Parathyroid adenoma (tissue), 2 donors: ENCODE measurements around the gene CCL3.

ENCODE experiments used
- H2AFZ ChIP-seq: fragments of 300-600 bp; sonication (generic); one replicate; pipeline ENCODE4 v1.7.0; 2017; ENCODE audit warnings: antibody characterized with exemption, mild to moderate bottlenecking
- H3K27ac ChIP-seq: fragments of 300-600 bp; sonication (generic); one replicate; pipeline ENCODE4 v1.7.0; 2017
- H3K27me3 ChIP-seq: fragments of 300-600 bp; sonication (generic); one replicate; pipeline ENCODE4 v1.7.0; 2017; ENCODE audit warnings: low read length; ENCODE audit not compliant: control insufficient read depth, insufficient read depth
- H3K36me3 ChIP-seq: fragments of 300-600 bp; sonication (generic); one replicate; pipeline ENCODE4 v1.7.0; 2017; ENCODE audit warnings: low read length; ENCODE audit not compliant: control insufficient read depth, insufficient read depth
- H3K4me1 ChIP-seq: fragments of 300-600 bp; sonication (generic); one replicate; pipeline ENCODE4 v1.7.0; 2017; ENCODE audit warnings: control low read depth
- H3K4me2 ChIP-seq: fragments of 300-600 bp; sonication (generic); one replicate; pipeline ENCODE4 v1.7.0; 2017; ENCODE audit warnings: low read length
- H3K4me3 ChIP-seq: fragments of 300-600 bp; sonication (generic); one replicate; pipeline ENCODE4 v1.7.0; 2017; ENCODE audit warnings: low read depth, low read length
- H3K79me2 ChIP-seq: fragments of 300-600 bp; sonication (generic); one replicate; pipeline ENCODE4 v1.7.0; 2017; ENCODE audit warnings: control low read depth
- H3K9ac ChIP-seq: fragments of 300-600 bp; sonication (generic); one replicate; pipeline ENCODE4 v1.7.0; 2017; ENCODE audit warnings: mild to moderate bottlenecking
- H3K9me3 ChIP-seq: fragments of 300-600 bp; sonication (generic); one replicate; pipeline ENCODE4 v1.7.0; 2017; ENCODE audit warnings: low read length; ENCODE audit not compliant: control insufficient read depth
- CTCF ChIP-seq: fragments of 300-600 bp; sonication (generic); IDR thresholded peaks from one replicate; pipeline ENCODE4 v1.7.0; 2017; ENCODE audit warnings: antibody characterized with exemption, mild to moderate bottlenecking
- donor health status: primary hyperparathyroidism.

Gene CCL3

DNA sequence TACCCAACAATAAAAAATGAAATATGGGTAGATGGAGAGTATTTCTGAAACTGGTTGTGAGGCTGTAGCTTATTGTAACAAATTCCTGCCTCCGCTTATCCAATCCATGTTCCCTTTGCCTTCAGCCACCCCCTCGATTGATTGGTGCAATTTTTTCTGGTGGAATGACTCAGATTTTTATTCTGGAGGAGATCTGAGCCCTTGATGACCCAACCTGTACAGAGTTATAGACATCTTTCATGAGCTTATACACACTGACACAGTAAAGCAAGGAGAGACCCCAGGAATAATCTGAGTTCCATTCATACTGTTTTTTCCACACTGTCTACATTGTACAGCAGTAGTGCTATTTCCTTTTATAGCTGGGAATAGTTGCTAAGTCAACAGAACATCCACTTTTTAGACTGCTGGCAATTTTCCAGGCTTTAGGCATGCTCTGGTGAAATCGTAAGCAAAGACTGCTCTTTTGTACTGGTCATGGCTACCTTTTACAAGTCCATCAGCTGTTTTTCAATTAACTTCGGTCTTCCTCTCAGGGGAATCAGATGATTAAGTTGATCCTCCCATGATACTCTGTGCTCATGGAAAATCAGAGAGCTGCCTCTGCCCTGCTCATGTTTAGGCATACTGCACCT lies 43.8 kb upstream of the CCL3 start:
- Histone ChIP-seq H3K27ac (no peak overlapping the region), H3K4me1 (peaks cover 12% of the 10 kb centered on the region), H3K9ac (no peak overlapping the region), H3K9me3 (no peaks in the 10 kb centered on the region), H3K79me2 (no peaks in the 10 kb centered on the region), H3K36me3 (no peaks in the 10 kb centered on the region), H3K4me2 (no peak overlapping the region), H2AFZ (no peak overlapping the region), H3K4me3 (no peak overlapping the region), H3K27me3 (no peaks in the 10 kb centered on the region)
- TF ChIP-seq CTCF = no peak

DNA sequence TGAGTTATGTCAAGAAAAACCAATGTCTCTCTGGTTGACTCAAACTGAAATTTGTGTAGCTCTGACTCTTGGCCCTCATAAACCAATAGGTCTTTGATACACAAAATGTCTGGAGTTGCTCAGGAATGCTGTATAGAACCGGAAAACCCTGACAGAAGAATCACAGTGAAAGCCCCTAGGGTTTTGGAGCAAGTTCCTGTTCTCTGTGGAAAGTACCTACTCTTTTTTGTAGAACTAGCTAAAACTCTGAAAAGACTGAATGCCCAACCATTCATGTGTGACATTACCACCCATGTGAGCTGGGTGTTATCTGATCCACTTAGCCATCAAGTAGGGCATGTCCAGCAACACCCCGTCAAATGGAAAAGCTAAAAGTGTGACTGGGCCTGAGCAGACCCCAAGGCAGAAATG lies 42.5 kb upstream of the CCL3 start:
- no peak overlapping the region for H3K9ac ChIP-seq

DNA sequence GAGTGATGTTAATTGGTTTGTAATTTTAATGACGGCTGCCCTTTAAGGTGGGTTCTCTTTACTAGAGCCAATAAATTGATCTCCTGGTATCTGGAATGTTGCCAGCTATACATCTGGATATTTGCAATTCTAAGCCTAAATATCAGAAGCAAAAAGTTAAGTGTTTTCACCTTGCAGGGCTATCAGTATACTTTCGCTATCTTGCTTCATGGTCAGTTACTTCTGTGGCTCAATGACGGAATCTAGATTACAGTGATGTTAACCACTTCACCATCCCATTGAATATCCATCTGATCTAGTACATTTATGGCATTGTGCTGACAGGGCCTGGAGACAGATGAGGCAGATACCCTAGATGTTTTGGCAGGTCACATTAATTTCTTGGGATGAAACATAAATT lies 42.0 kb upstream of the CCL3 start:
- no peaks in the 10 kb centered on the region for H3K27me3 ChIP-seq
- no peak overlapping the region for H3K27ac ChIP-seq
- no peaks in the 10 kb centered on the region for H3K79me2 ChIP-seq
- no peak overlapping the region for H3K4me3 ChIP-seq
- H3K9me3 ChIP-seq = no peaks in the 10 kb centered on the region
- peak overlapping the region; percentile 8 for H3K4me2 ChIP-seq
- H2AFZ ChIP-seq = no peak overlapping the region
- H3K4me1 ChIP-seq = peaks cover 12% of the 10 kb centered on the region
- H3K9ac ChIP-seq = no peak overlapping the region
- no peaks in the 10 kb centered on the region for H3K36me3 ChIP-seq
- no peak for TF ChIP-seq CTCF

More for the DNA sequence above, 42.5 kb upstream of the CCL3 start:
- H3K4me1 ChIP-seq = peaks cover 12% of the 10 kb centered on the region
- no peak for TF ChIP-seq CTCF
- H3K79me2 ChIP-seq = no peaks in the 10 kb centered on the region
- no peaks in the 10 kb centered on the region for H3K36me3 ChIP-seq
- H3K9me3 ChIP-seq = no peaks in the 10 kb centered on the region
- H3K27me3 ChIP-seq = no peaks in the 10 kb centered on the region
- no peak overlapping the region for H2AFZ ChIP-seq
- no peak overlapping the region for H3K27ac ChIP-seq
- H3K4me3 ChIP-seq = no peak overlapping the region
- peak overlapping the region; percentile 8 for H3K4me2 ChIP-seq

GRCh38 chr17:36131421-36131820 lies 41.5 kb upstream of the CCL3 start:
- no peaks in the 10 kb centered on the region for H3K36me3 ChIP-seq
- H3K9me3 ChIP-seq = no peaks in the 10 kb centered on the region
- no peaks in the 10 kb centered on the region for H3K27me3 ChIP-seq
- H3K4me3 ChIP-seq = no peak overlapping the region
- H3K4me1 ChIP-seq = peaks cover 12% of the 10 kb centered on the region
- H3K9ac ChIP-seq = no peak overlapping the region
- no peak overlapping the region for H2AFZ ChIP-seq
- no peak overlapping the region for H3K4me2 ChIP-seq
- no peaks in the 10 kb centered on the region for H3K79me2 ChIP-seq
- TF ChIP-seq CTCF = no peak
- H3K27ac ChIP-seq = no peak overlapping the region

DNA sequence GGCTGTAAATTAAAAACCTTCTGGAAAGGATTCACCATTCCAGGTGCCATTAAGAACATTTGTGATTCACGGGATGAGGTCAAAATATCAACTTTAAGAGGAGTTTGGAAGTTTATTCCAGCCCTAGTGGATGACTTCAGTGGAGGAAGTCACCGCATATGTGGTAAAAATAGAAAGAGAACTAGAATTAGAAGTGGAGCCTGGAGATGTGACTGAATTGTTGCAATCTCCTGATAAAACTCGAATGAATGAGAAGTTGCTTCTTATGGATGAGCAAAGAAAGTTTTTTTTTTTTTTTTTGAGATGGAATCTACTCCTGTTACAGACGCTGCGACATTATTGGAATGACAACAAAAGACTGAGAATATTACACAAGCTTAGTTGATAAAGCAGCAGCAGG lies 40.4 kb upstream of the CCL3 start:
- Histone ChIP-seq H3K4me1 (peaks cover 12% of the 10 kb centered on the region), H3K27me3 (no peaks in the 10 kb centered on the region), H2AFZ (no peak overlapping the region), H3K4me3 (no peak overlapping the region), H3K27ac (no peak overlapping the region), H3K36me3 (no peaks in the 10 kb centered on the region), H3K9me3 (no peaks in the 10 kb centered on the region), H3K79me2 (no peaks in the 10 kb centered on the region), H3K4me2 (no peak overlapping the region), H3K9ac (no peak overlapping the region)
- TF ChIP-seq CTCF = no peak
